H9 (cell line): ENCODE measurements around the gene U2AF1L4. TPM values are rescaled to one million over a fixed set of nuclear protein-coding genes. Genes with fewer than 3 reads are reported as not detected.

Source experiments
- DNase-seq: peaks from one replicate; pipeline ENCODE4 v3.0.0-alpha.2; 2017
- H2AFZ ChIP-seq: one replicate; pipeline ENCODE4 v1.6.1; 2013; ENCODE audit warnings: mild to moderate bottlenecking, low read length, control low read depth, moderate library complexity
- H2AK5ac ChIP-seq: 2 replicates; pipeline ENCODE4 v1.6.1; 2013; ENCODE audit warnings: low read length, control low read depth, mixed read lengths; ENCODE audit not compliant: insufficient read length
- H2BK120ac ChIP-seq: one replicate; pipeline ENCODE4 v1.6.1; 2013; ENCODE audit warnings: low read depth, mild to moderate bottlenecking, low read length, control low read depth, inconsistent platforms; ENCODE audit not compliant: poor library complexity, severe bottlenecking
- H2BK12ac ChIP-seq: 2 replicates; pipeline ENCODE4 v1.6.1; 2013; ENCODE audit warnings: low read length, control low read depth, mixed read lengths, low read depth; ENCODE audit not compliant: insufficient read length
- H2BK15ac ChIP-seq: 2 replicates; pipeline ENCODE4 v1.6.1; 2013; ENCODE audit warnings: low read depth, low read length, control low read depth
- H2BK20ac ChIP-seq: one replicate; pipeline ENCODE4 v1.6.1; 2013; ENCODE audit warnings: low read depth, mild to moderate bottlenecking, low read length, control low read depth, inconsistent platforms; ENCODE audit not compliant: poor library complexity, severe bottlenecking
- H2BK5ac ChIP-seq: 2 replicates; pipeline ENCODE4 v1.6.1; 2013; ENCODE audit warnings: low read length, control low read depth, mixed read lengths; ENCODE audit not compliant: insufficient read length
- H3K14ac ChIP-seq: 2 replicates; pipeline ENCODE4 v1.6.1; 2013; ENCODE audit warnings: low read length, control low read depth; ENCODE audit not compliant: insufficient read depth
- H3K18ac ChIP-seq: 2 replicates; pipeline ENCODE4 v1.6.1; 2013; ENCODE audit warnings: low read depth, mild to moderate bottlenecking, mixed read lengths, low read length, control low read depth; ENCODE audit not compliant: insufficient read length
- H3K23ac ChIP-seq: 2 replicates; pipeline ENCODE4 v1.6.1; 2013; ENCODE audit warnings: low read length, control low read depth, mixed read lengths, low read depth; ENCODE audit not compliant: insufficient read length
- H3K23me2 ChIP-seq: 2 replicates; pipeline ENCODE4 v1.6.1; 2013; ENCODE audit warnings: low read depth, mild to moderate bottlenecking, mixed read lengths, low read length, control low read depth; ENCODE audit not compliant: insufficient read length, poor library complexity, severe bottlenecking
- H3K27ac ChIP-seq: 2 replicates; pipeline ENCODE4 v1.5.1; 2013; ENCODE audit warnings: low read length, control low read depth, mixed read lengths, low read depth; ENCODE audit not compliant: insufficient read length
- H3K27me3 ChIP-seq: 2 replicates; pipeline ENCODE4 v1.6.1; 2013; ENCODE audit warnings: low read length, control low read depth, inconsistent platforms; ENCODE audit not compliant: insufficient read depth
- H3K4ac ChIP-seq: 2 replicates; pipeline ENCODE4 v1.6.1; 2013; ENCODE audit warnings: low read depth, mild to moderate bottlenecking, control low read depth, inconsistent platforms, low read length, moderate library complexity
- H3K4me1 ChIP-seq: 2 replicates; pipeline ENCODE4 v1.6.1; 2013; ENCODE audit warnings: low read length, control low read depth, inconsistent platforms; ENCODE audit not compliant: insufficient read depth
- H3K4me2 ChIP-seq: 2 replicates; pipeline ENCODE4 v1.6.1; 2013; ENCODE audit warnings: low read length, control low read depth, mixed read lengths; ENCODE audit not compliant: insufficient read length, insufficient read depth
- H3K56ac ChIP-seq: 2 replicates; pipeline ENCODE4 v1.6.1; 2013; ENCODE audit warnings: low read depth, mild to moderate bottlenecking, mixed read lengths, low read length, control low read depth; ENCODE audit not compliant: insufficient read length
- H3K79me1 ChIP-seq: 2 replicates; pipeline ENCODE4 v1.6.1; 2013; ENCODE audit warnings: low read depth, mild to moderate bottlenecking, moderate library complexity, low read length, control low read depth, inconsistent platforms; ENCODE audit not compliant: insufficient read depth, poor library complexity, severe bottlenecking
- H3K79me2 ChIP-seq: 2 replicates; pipeline ENCODE4 v1.6.1; 2013; ENCODE audit warnings: low read length, control low read depth, inconsistent platforms; ENCODE audit not compliant: insufficient read depth
- H3K9ac ChIP-seq: 2 replicates; pipeline ENCODE4 v1.6.1; 2013; ENCODE audit warnings: low read length, control low read depth, mixed read lengths; ENCODE audit not compliant: insufficient read length; ENCODE audit errors: extremely low read depth
- H3K9me3 ChIP-seq: one replicate; pipeline ENCODE4 v1.6.1; 2013; ENCODE audit warnings: low read depth, low read length, inconsistent platforms; ENCODE audit not compliant: control insufficient read depth
- H3T11ph ChIP-seq: one replicate; pipeline ENCODE4 v1.6.1; 2013; ENCODE audit warnings: mild to moderate bottlenecking, low read length, control low read depth, inconsistent platforms
- H4K20me1 ChIP-seq: one replicate; pipeline ENCODE4 v1.6.1; 2013; ENCODE audit not compliant: control insufficient read depth, insufficient read length, insufficient read depth
- H4K5ac ChIP-seq: 2 replicates; pipeline ENCODE4 v1.6.1; 2013; ENCODE audit warnings: low read depth, mild to moderate bottlenecking, mixed read lengths, low read length, control low read depth; ENCODE audit not compliant: insufficient read length
- H4K8ac ChIP-seq: replicated peaks from 2 replicates; pipeline ENCODE4 v1.6.1; 2013; ENCODE audit warnings: low read length, control low read depth, mixed read lengths, low read depth; ENCODE audit not compliant: insufficient read length
- H4K91ac ChIP-seq: 2 replicates; pipeline ENCODE4 v1.6.1; 2013; ENCODE audit warnings: low read depth, mild to moderate bottlenecking, moderate library complexity, mixed read lengths, low read length, control low read depth; ENCODE audit not compliant: insufficient read length
- H3K27ac Mint-ChIP-seq, 3 experiments: 2 replicates in 2 of 3; 3 replicates in 1 of 3; pipeline ENCODE4 v1.8.0; 2020 to 2021; ENCODE audit warnings: mixed read lengths in 3 of 3, mild to moderate bottlenecking in 1 of 3, moderate library complexity in 1 of 3
- H3K27me3 Mint-ChIP-seq: 2 replicates; pipeline ENCODE4 v1.8.0; 2021; ENCODE audit warnings: low read depth, mild to moderate bottlenecking, moderate library complexity, mixed read lengths
- H3K36me3 Mint-ChIP-seq, 3 experiments: 2 replicates in 2 of 3; 3 replicates in 1 of 3; pipeline ENCODE4 v1.8.0; 2020 to 2021; ENCODE audit warnings: low read depth in 3 of 3, mixed read lengths in 3 of 3; ENCODE audit not compliant: insufficient read depth in 1 of 3
- H3K4me1 Mint-ChIP-seq, 2 experiments: 2 replicates each; pipeline ENCODE4 v1.8.0; 2020; ENCODE audit warnings: mixed read lengths in 2 of 2
- H3K4me3 Mint-ChIP-seq, 2 experiments: 2 replicates in 1 of 2; 3 replicates in 1 of 2; pipeline ENCODE4 v1.8.0; 2020 to 2021; ENCODE audit warnings: mild to moderate bottlenecking in 2 of 2, mixed read lengths in 2 of 2, moderate library complexity in 1 of 2
- H3K9me3 Mint-ChIP-seq, 2 experiments: 2 replicates in 1 of 2; 3 replicates in 1 of 2; pipeline ENCODE4 v1.8.0; 2020; ENCODE audit warnings: mild to moderate bottlenecking in 2 of 2, mixed read lengths in 2 of 2, moderate library complexity in 1 of 2
- WGBS: extraction: QIAGEN DNeasy Blood & Tissue Kit; methylation state at CpG from one replicate; pipeline ENCODE4 v1.1.7; 2013; ENCODE audit warnings: missing lambda C conversion rate, low lambda C conversion rate, mixed read lengths; ENCODE audit not compliant: insufficient read length; ENCODE audit errors: extremely low coverage; 5-methylcytosine and 5-hydroxymethylcytosine counted together
- total RNA-seq: library from RNA; stranded (reverse); gene quantifications from 2 replicates; pipeline ENCODE4 v1.2.1, GENCODE V29; 2021
- TF ChIP-seq, protein P1 (sequence below): fragments of 200-600 bp; sonication (generic); conservative IDR thresholded peaks from 3 replicates; pipeline ENCODE4 v1.8.0; 2021; ENCODE audit warnings: antibody characterized with exemption, mild to moderate bottlenecking

The U2AF1L4 gene
- total RNA-seq, 1 experiment from 2014 or later: 16.8 TPM

DNA sequence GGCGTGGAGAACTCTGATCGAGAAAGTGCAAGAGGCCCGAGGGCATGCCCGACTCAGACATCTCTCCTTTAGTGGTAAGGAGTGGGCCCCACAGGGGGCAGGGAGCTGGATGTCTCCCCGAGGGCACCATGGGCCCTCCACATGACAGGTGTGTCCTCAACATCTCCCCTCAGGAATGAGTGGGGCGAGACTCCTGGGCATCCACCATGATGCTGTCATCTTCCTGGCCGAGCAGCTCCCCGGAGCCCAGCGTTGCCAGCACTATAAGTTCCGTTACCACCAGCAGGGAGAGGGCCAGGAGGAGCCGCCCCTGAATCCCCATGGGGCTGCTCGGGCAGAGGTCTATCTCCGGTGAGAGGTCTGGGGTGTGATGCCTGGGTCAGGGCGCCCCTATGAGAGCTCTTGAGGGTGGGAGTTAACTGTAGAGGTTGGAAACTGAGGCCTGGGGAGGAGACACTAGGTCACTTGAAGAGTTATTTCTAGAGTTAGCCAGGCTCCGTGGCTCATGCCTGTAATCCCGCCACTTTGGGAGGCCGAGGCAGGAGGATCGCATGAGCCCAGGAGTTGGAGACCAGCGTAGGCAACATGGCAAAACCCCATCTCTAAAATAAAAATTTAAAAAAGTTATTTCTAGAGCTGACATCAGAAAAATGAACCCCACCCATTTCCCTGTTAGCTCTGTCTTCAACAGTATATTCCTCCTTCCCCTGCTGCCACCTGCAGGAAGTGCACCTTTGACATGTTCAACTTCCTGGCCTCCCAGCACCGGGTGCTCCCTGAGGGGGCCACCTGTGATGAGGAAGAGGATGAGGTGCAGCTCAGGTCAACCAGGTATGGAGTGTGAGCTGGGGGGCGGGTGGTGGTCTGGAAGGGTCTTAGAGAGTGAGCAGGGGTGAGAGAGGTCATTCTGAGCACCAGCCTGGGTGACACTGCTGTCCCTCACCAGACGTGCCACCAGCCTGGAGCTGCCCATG is 8.0 kb downstream of the U2AF1L4 start:
- Histone ChIP-seq H4K20me1 (no peaks in the 10 kb centered on the region), H2BK5ac (no peak overlapping the region), H3K4me2 (no peak overlapping the region), H3K23me2 (peaks cover 6% of the 10 kb centered on the region), H3T11ph (no peak overlapping the region), H4K8ac (no peak overlapping the region), H3K27ac (no peak overlapping the region), H4K91ac (no peak overlapping the region), H3K18ac (no peak overlapping the region), H3K4ac (no peak overlapping the region), H3K4me1 (no peaks in the 10 kb centered on the region), H3K27me3 (no peaks in the 10 kb centered on the region), H2BK20ac (no peak overlapping the region), H3K79me2 (no peaks in the 10 kb centered on the region), H2AFZ (no peak overlapping the region), H2BK120ac (no peak overlapping the region), H3K56ac (no peak overlapping the region), H3K14ac (no peak overlapping the region), H3K79me1 (no peaks in the 10 kb centered on the region), H2BK12ac (no peak overlapping the region), H4K5ac (no peak overlapping the region), H2BK15ac (no peak overlapping the region), H3K9ac (no peak overlapping the region), H2AK5ac (no peak overlapping the region), H3K9me3 (no peaks in the 10 kb centered on the region), H3K23ac (no peak overlapping the region)
- Mint-ChIP-seq H3K4me3 (no peak overlapping the region), H3K27me3 (no peaks in the 10 kb centered on the region), H3K4me1 (peaks cover 6 to 8% of the 10 kb centered on the region in 2 experiments), H3K27ac (no peak overlapping the region; a peak in 1 of 7 replicates), H3K9me3 (no peaks in the 10 kb centered on the region), H3K36me3 (peaks cover 34 to 52% (median 51%) of the 10 kb centered on the region in 3 experiments; a peak in 6 of 7 replicates)
- WGBS: no CpG with 5 or more reads among the region's 22 CpGs
- DNase-seq: no peak
- TF ChIP-seq, protein P1, sequence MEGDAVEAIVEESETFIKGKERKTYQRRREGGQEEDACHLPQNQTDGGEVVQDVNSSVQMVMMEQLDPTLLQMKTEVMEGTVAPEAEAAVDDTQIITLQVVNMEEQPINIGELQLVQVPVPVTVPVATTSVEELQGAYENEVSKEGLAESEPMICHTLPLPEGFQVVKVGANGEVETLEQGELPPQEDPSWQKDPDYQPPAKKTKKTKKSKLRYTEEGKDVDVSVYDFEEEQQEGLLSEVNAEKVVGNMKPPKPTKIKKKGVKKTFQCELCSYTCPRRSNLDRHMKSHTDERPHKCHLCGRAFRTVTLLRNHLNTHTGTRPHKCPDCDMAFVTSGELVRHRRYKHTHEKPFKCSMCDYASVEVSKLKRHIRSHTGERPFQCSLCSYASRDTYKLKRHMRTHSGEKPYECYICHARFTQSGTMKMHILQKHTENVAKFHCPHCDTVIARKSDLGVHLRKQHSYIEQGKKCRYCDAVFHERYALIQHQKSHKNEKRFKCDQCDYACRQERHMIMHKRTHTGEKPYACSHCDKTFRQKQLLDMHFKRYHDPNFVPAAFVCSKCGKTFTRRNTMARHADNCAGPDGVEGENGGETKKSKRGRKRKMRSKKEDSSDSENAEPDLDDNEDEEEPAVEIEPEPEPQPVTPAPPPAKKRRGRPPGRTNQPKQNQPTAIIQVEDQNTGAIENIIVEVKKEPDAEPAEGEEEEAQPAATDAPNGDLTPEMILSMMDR: peak; percentile 32; the same call in 1 of the 3 replicates
